Myocyte (in vitro differentiated cells): ENCODE measurements around the gene USP44. TPM values are rescaled to one million over a fixed set of nuclear protein-coding genes. Genes with fewer than 3 reads are reported as not detected.
A peak's percentile ranks its signal among the peaks of the same experiment; 100 is the strongest.
"Not testable (repeated sequence)": the region's sequence is repeated elsewhere in the genome, so short reads cannot be mapped to it uniquely, and the experiment has no call there.

Source experiments
- DNase-seq: peaks from one replicate; pipeline ENCODE4 v3.0.0-alpha.2; 2012; ENCODE audit warnings: low read depth
- total RNA-seq: library from RNA; depleted of rRNA; stranded (reverse); fragments of >200 nt; gene quantifications from 2 replicates; pipeline ENCODE4 v1.2.3, GENCODE V29; 2014

The USP44 gene
- total RNA-seq, 1 donor from 2014 or later = not detected

GRCh38 chr12:95511977-95512376, 39.3 kb downstream of the USP44 start:
- DNase-seq = no peak

- DNase-seq = no peak
Measured at GRCh38 chr12:95509300-95509699, 42.0 kb downstream of the USP44 start.

GRCh38 chr12:95506707-95507523, 44.4 kb downstream of the USP44 start:
- DNase-seq = no peak

- DNase-seq = no peak
Measured at GRCh38 chr12:95505039-95505438, 46.2 kb downstream of the USP44 start.

- DNase-seq = no peak
Measured at GRCh38 chr12:95504140-95504539, 47.1 kb downstream of the USP44 start.

- DNase-seq = no peak
Measured at GRCh38 chr12:95499772-95500171, 51.5 kb downstream of the USP44 start.

- DNase-seq = no peak
Measured at GRCh38 chr12:95498968-95499367, 52.3 kb downstream of the USP44 start.

- no peak for DNase-seq
Measured at GRCh38 chr12:95497031-95497430, 54.2 kb downstream of the USP44 start.

- no peak for DNase-seq
Measured at GRCh38 chr12:95495433-95495832, 55.8 kb downstream of the USP44 start.

- DNase-seq = no peak
Measured at GRCh38 chr12:95494888-95495287, 56.4 kb downstream of the USP44 start.

GRCh38 chr12:95492462-95492861, 58.8 kb downstream of the USP44 start:
- no peak for DNase-seq

- no peak for DNase-seq
Measured at GRCh38 chr12:95487024-95487423, 64.3 kb downstream of the USP44 start.

GRCh38 chr12:95484524-95484923, 66.8 kb downstream of the USP44 start:
- DNase-seq = no peak

- not testable (repeated sequence) for DNase-seq
Measured at GRCh38 chr12:95482564-95482963, 68.7 kb downstream of the USP44 start.

GRCh38 chr12:95481888-95482287, 69.4 kb downstream of the USP44 start:
- DNase-seq = no peak

GRCh38 chr12:95481072-95481471, 70.2 kb downstream of the USP44 start:
- no peak for DNase-seq

- no peak for DNase-seq
Measured at GRCh38 chr12:95480230-95480629, 71.0 kb downstream of the USP44 start.

- no peak for DNase-seq
Measured at GRCh38 chr12:95474660-95474958, 76.7 kb downstream of the USP44 start.

- DNase-seq = peak; percentile 99
Measured at GRCh38 chr12:95473884-95474659, 77.2 kb downstream of the USP44 start, which contains the start of gene METAP2. METAP2 (plus strand) TSS chr12:95474152; CDS start chr12:95474180, 28 bp downstream.

GRCh38 chr12:95473231-95473883, 77.9 kb downstream of the USP44 start:
- DNase-seq = peak; percentile 71

- DNase-seq = no peak
Measured at GRCh38 chr12:95470300-95470699, 81.0 kb downstream of the USP44 start.
